Renal pelvis (tissue), 4 donors: ENCODE data around the gene FOXP1. TPM values are rescaled to one million over a fixed set of nuclear protein-coding genes. Genes with fewer than 3 reads are reported as not detected.
A peak's percentile ranks its signal among the peaks of the same experiment; 100 is the strongest.

Source experiments
- DNase-seq: peaks from one replicate; pipeline ENCODE4 v3.0.0-alpha.2; 2013
- polyA plus RNA-seq, 3 donors: library from polyadenylated mRNA; unstranded; fragments of 120-200 nt; gene quantifications; one replicate each; pipeline ENCODE4 v1.2.1, GENCODE V29; 2013; ENCODE audit not compliant: insufficient read length in 3 of 3

The FOXP1 gene
- polyA plus RNA-seq, 3 donors: 33.6 to 43.2 (median 40.6) TPM

DNA sequence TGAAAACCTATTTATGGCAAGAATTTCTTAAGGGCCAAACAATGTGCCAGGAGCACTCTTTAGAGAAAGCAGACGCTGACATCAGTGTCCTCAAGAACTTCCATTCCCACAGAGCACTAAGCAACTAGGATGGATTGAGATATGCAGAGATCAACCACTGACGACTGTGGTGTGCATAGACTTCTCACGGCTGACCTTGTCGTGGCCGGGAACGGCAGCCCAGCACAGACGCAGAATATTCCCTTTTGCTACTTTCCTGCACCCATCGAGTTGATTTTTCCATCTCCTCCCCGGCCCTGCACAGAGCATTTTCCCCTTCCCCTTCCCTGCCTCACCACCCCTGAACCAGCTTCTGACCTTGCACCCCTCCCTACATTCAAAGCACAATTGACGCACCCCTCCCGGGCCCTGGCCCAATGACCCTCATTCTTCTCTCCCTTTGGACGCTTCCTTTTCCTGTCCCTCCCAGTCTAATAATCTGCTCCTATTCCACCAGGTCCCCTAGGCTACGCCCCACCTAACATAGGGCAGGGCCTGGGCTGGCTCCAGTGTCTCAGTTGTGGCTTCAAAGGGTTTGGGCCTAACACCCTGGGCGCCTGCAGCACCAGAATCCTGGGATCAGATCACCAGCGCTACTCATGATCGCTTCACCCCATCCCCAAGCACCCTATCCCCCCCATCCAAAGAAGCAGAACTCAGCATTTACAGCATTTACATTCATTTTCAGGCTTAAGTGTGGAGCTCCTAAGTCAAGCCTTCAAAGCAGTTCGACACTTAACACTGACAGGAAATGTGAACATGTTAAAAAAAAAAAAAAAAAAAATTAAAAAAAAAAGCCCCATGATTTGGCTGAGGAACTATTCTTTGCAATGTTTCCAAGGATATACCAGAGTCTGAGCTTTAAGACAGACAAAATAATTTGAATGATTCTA, 151.2 kb downstream of the FOXP1 start:
- no peak for DNase-seq

DNA sequence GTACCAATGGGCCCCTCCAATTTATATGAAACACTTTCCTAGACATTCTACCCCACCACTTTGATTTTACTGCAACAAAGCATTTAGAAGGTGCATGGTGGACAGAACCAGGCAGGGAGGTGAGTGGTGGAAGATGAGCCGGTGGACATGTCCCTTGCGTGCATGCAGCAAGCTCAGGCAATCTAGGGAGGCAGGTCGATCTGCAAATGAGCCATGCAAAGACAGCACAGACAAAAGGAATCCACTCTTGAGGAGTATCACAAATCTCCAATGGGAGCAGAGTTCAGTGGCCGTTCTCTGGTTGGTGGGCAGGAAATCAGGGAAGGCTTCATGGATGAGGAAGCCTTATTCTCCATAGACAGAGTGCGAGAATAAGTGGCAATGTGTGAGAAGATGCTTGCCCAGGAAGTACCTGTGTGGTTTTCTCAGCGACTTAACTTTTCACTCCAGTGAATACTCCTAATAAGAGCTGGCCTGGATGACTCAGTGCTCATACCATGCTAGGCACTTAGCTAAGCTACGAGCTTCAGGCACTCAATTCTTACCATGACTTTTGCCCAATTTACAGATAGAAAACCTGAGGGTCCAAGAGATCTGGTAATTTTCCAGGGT, 152.5 kb downstream of the FOXP1 start:
- DNase-seq: no peak

GRCh38 chr3:71429597-71429988, 153.9 kb downstream of the FOXP1 start:
- DNase-seq: no peak

DNA sequence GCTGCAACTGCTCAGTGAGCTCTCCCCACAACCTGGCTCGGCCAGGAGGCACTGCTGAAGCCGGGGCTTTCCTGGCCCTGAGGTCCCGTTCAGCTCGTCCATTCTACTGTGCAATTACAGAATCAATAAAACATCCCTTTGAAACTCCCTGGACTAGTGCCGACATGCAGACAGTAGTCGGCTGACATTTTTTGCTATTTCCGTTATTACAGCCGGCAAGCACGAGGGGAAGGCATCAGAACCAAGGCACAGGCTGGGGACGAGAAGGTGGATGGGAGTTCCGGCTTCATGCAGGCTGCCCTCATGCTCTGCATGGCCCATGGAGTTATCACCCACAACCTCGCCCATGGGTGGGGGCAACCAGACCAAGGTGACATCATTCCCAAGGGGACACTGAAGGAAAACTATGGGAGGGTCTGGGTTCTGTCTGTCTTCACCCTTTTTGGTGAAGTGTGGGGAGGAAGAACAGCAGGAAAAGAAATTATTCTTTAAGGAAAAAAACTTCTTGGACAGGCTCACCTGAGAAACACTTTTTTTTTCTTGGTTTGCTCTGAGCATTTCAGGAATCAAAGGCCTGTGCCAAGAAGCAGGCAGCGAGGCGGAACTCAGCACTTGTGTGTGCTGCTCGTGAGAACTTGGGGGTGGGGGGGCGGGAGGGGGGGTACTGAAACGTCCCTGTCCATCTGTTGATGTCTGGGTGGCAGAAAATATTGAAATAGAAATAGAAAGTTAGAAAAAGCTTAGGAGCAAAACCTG, 154.5 kb downstream of the FOXP1 start:
- DNase-seq: peak; percentile 35

DNA sequence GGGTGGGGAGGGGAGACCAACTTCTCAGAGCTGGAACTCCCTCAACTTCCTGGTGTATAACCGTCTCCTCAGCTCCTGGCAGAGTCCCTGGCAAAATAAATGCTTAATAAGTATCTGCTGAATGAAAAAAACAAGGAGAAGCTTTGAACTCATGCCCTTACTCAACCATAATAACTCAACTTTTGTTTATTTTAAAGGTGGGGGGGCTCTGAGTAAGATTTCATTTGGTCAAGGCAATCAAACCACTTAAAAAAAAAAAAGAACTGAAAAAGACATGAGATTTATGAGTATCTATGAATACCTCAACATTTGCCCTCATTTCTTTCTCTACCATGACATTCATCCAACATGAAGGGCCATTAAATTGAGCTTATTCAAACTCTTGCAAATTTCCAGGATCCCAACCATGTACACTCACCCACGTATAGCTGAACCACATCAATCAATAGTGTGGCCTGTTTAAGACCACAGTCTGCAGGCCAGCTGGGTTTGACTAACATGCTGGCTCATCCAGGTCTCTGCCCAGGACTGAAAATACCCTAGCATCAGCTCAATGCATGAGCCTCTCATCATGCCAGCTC, 157.9 kb downstream of the FOXP1 start:
- DNase-seq: no peak

DNA sequence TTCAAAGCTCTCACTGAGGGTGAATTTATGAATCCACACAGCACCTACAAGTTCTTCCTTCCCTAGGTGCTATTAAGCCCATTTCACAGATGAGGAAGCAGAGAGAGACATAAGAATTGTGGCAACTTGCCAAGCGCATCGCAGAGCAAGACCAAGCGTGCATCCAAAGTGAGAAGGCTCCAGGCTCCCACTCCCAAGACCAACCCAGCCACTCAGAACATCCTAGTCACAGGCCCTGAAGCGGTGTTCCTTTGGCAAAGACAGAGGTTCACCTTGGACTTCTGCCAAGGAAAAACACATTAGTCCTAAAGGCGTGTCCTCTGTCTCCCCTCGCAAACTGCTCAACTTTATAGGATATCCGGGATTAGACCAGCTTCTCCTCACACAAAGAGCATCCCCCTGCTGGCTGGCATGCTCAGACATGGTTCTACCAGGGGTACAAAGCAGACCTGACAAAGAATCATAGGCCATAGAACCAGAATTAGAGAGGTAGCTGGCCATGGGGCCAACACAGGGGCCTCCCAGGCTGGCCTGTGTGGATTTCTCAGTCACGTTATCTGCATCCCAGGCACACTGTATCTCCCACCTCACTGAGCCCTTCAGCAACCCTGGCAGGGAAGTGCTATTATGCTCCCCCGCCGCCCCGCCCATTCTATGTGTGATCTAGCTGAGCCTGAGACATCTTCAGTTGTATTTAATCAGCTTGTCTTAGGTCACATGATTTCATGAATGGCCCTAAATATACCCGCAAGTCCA, 160.2 kb downstream of the FOXP1 start:
- no peak for DNase-seq

- no peak for DNase-seq
Observed at GRCh38 chr3:71421820-71422566, 161.5 kb downstream of the FOXP1 start.

DNA sequence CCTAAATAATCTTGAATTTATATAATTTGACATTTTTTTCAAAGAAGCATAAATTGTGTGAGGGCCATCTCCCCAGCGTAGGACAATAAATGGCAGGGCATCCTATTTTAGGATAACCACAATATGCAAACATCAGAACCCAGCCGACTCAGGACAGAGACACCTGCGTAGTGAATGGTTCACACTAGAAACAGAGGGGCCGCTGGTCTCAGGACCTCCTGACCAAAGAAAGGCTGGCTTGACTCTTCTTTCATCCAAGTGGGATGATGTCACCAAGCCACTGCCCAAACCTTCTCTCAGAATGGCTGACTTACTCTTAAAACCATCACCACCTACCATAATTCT, 162.1 kb downstream of the FOXP1 start:
- DNase-seq: no peak

DNA sequence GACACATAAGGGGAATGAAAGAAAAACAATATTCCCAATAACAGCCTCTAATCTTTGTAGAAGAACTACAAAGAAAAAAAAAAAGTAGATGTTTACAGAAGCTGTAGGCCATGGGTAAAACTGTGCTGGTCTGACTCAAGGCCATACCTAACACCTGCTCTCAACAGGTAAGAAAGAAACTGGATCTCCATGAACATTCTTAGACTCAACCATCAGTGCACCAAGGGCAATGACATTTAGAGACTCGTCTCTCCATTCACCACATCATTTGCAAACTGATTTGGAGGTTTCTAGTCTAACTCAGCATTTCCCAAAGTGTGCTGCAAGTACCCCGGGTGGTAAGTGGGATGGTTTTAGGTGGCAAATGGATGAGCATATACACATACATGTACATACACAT, 164.2 kb downstream of the FOXP1 start:
- DNase-seq: no peak

GRCh38 chr3:71417791-71418190, 165.7 kb downstream of the FOXP1 start:
- DNase-seq: no peak

- DNase-seq: no peak
Observed at GRCh38 chr3:71416876-71417275, 166.7 kb downstream of the FOXP1 start.

DNA sequence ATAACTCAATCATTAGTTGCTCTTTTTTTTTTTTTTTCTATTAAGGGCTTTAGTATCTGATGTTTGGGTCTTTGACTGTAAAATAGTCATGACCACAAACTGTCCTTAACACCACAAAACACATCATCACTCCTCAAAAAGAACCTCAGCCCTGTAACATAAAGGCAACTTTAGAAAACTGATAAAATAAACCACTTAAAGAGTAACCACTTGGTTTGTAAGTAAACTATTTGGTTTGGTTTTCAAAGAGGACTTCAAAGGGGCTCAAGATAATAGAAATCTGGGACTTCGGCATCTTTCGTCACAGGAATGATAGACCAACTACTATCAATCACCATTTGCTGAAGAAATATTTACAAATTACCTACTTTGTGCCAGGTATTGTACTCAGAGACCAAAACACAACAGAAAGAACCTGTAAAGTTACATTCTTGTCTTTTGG, 167.8 kb downstream of the FOXP1 start:
- DNase-seq: no peak

DNA sequence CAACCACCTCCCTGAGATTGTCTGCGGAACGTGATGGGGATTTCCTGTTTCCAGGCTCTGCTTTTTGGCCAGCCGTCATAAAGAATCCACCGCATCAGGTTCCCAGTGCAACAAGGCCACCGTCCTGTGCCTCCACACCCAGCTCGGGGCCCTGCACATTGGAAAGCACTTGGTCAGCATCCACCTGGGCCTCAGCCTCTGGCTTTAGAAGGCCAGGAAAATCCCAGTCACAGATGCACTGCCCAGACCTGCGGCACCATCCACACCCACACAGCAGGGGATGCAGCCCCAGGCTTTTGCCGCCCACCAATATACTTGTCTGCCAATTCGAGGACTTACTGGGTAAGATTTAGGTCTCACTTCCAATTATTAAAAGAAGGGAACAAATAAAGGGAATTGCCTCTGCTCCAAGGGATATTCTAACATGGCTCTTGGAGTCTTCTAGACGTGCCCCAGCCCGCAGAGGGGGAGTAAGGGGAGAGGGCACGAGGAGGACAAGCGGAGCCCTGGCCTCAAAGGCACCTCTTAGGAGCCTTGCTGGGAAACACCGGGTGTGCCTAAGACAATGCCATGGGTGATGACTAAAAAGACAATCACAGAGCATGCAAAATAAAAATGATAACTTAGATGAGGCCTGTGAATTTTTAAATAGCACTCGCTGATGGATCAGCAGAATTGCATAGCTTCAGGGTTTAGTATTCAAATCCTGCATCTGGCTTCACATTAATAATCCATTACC, 169.2 kb downstream of the FOXP1 start:
- DNase-seq: no peak

DNA sequence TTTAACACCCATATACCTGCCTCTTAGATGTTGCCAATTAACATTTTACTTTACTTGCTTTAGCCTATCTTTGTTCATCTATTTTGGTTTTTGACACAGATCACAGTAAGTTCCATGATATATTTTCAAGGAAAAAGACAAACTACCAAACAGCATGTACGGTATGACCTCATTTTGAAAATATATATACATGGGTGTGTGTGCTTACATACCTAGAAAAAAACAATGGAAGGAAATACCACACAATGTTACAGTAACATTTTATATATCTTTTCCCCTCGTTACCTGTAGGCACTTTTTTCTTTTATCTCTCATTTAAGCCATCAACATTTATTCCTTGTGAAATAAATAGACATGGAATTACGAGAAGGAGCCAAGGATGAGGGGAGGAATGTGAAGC, 170.0 kb downstream of the FOXP1 start:
- DNase-seq: no peak

- no peak for DNase-seq
Observed at GRCh38 chr3:71409352-71409751, 174.2 kb downstream of the FOXP1 start.

DNA sequence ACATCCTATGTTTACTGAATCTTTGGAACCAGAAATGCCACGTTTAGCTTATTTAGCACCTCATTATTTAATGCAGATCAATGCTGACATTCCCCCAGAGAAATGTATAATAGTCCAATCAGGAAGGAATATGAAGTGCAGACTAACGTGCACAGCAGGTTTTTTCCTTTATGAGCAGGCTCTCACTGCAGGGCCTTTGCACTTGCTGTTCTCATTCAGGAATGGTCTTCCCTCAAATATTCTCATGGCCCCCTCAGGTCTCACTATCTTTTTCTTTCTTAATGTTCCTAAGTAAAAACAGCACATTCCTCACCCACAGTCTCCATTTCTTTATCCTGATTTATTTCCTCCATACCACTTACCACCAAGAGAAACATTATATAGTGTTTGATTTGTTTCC, 174.6 kb downstream of the FOXP1 start:
- DNase-seq: no peak

GRCh38 chr3:71407823-71408222, 175.7 kb downstream of the FOXP1 start:
- DNase-seq: no peak

GRCh38 chr3:71406972-71407810, 176.3 kb downstream of the FOXP1 start:
- no peak for DNase-seq

GRCh38 chr3:71402911-71403310, 180.6 kb downstream of the FOXP1 start:
- DNase-seq: no peak
